ENCODE data around the gene CFAP57.
A peak's percentile ranks its signal among the peaks of the same experiment; 100 is the strongest.

Gene CFAP57

DNA sequence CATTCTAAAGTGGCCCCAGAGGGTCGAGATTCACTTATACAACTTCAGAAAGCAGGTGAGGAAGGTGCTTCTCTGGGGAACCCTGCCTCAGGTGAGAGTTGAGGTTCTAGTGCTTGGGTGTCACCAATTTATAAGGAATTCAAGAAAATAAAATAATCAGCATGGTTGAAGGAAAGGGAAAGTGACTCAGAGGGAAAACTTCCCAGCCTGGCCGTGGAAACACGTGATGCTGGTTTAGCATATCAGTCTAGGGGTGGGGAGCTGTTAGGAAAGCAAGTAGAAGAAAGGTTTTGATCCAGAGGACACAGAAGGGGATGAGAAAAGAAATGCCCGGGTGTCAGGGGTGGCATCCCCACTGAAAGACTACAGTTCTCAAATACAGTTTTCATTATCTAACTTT is 59.9 kb downstream of the CFAP57 start:
- DNase-seq (ENCODE audit: low read depth) = peak; percentile 78
- TF ChIP-seq CTCF (conservative IDR thresholded peaks at IDR 0.05; ENCODE audit: control insufficient read depth, insufficient read depth, low read depth, low read length) = no peak
- no peak overlapping the region for H3K4me3 ChIP-seq (ENCODE audit: control insufficient read depth, low read depth, low read length)

DNA sequence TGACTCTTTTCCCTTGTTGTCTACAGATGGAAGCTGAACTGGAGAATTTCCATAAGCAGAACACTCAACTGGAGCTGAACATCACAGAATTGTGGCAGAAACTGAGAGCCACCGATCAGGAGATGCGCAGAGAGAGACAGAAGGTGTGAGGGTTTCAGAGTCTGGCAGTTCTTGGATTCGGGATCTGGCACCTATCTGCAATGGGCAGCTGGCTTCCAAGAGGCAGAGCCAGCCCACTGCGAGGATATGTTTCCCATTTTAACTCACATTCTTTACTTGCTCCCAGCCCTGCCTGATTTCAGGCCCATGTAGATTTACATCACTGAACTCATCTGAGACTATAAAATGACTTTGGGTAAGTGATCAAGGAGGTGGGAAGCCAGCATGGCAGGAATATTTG is 60.4 kb downstream of the CFAP57 start:
- DNase-seq (ENCODE audit: low read depth) = no peak
- TF ChIP-seq CTCF (conservative IDR thresholded peaks at IDR 0.05; ENCODE audit: control insufficient read depth, insufficient read depth, low read depth, low read length) = no peak
- no peak overlapping the region for H3K4me3 ChIP-seq (ENCODE audit: control insufficient read depth, low read depth, low read length)

GRCh38 chr1:43233631-43234030 is 61.5 kb downstream of the CFAP57 start:
- no peak for DNase-seq (ENCODE audit: low read depth)
- no peak overlapping the region for H3K4me3 ChIP-seq (ENCODE audit: control insufficient read depth, low read depth, low read length)
- no peak for TF ChIP-seq CTCF (conservative IDR thresholded peaks at IDR 0.05; ENCODE audit: control insufficient read depth, insufficient read depth, low read depth, low read length)

GRCh38 chr1:43234267-43234666 is 62.1 kb downstream of the CFAP57 start:
- no peak overlapping the region for H3K4me3 ChIP-seq (ENCODE audit: control insufficient read depth, low read depth, low read length)
- DNase-seq (ENCODE audit: low read depth) = no peak

GRCh38 chr1:43235040-43235439 is 62.9 kb downstream of the CFAP57 start:
- DNase-seq (ENCODE audit: low read depth) = no peak
- no peak for TF ChIP-seq CTCF (conservative IDR thresholded peaks at IDR 0.05; ENCODE audit: control insufficient read depth, insufficient read depth, low read depth, low read length)
- H3K4me3 ChIP-seq (ENCODE audit: control insufficient read depth, low read depth, low read length) = no peak overlapping the region

More at GRCh38 chr1:43234267-43234666, 62.1 kb downstream of the CFAP57 start:
- TF ChIP-seq CTCF (conservative IDR thresholded peaks at IDR 0.05; ENCODE audit: control insufficient read depth, insufficient read depth, low read depth, low read length) = no peak

GRCh38 chr1:43235451-43236121 is 63.5 kb downstream of the CFAP57 start:
- no peak for TF ChIP-seq CTCF (conservative IDR thresholded peaks at IDR 0.05; ENCODE audit: control insufficient read depth, insufficient read depth, low read depth, low read length)
- H3K4me3 ChIP-seq (ENCODE audit: control insufficient read depth, low read depth, low read length) = no peak overlapping the region
- no peak for DNase-seq (ENCODE audit: low read depth)

DNA sequence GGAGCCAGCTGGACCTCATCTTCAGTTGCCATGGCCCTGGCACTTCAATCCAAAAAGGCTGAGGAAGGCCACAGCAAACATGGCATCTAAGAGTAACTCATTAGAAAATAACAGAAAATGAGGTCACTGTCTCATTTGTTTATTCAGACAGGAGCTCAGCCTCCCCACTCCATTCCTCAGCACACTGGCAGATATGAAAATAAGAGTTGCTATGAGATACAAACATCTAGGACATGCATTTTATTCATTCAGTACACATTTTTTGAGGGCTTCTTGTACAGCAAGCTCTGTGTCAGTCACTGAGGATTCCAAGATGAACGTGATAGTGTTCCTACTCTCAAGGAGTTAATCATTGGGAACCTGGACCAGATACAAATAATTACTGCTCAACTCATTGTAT is 65.0 kb downstream of the CFAP57 start:
- no peak for TF ChIP-seq CTCF (conservative IDR thresholded peaks at IDR 0.05; ENCODE audit: control insufficient read depth, insufficient read depth, low read depth, low read length)

More for the DNA sequence above, 65.0 kb downstream of the CFAP57 start:
- no peak for DNase-seq (ENCODE audit: low read depth)
- no peak overlapping the region for H3K4me3 ChIP-seq (ENCODE audit: control insufficient read depth, low read depth, low read length)

Data from fibroblast of mammary gland (primary cell).